GOT3 (cell line): ENCODE measurements around the gene PRRG2.
"Not testable (repeated sequence)": the region's sequence is repeated elsewhere in the genome, so short reads cannot be mapped to it uniquely, and the experiment has no call there.

Source experiments
- DNase-seq: peaks from one replicate; lab custom pipeline; 2025; ENCODE audit warnings: mixed read lengths; lab: John Stamatoyannopoulos, UW

The PRRG2 gene

GRCh38 chr19:49609499-49610092, 28.5 kb downstream of the PRRG2 start:
- no peak for DNase-seq

GRCh38 chr19:49613374-49613773, 32.3 kb downstream of the PRRG2 start:
- no peak for DNase-seq

- no peak for DNase-seq
These were observed 33.1 kb downstream of the PRRG2 start for GRCh38 chr19:49614096-49614833.

- no peak for DNase-seq
These were observed 34.7 kb downstream of the PRRG2 start for GRCh38 chr19:49615861-49616260.

DNA sequence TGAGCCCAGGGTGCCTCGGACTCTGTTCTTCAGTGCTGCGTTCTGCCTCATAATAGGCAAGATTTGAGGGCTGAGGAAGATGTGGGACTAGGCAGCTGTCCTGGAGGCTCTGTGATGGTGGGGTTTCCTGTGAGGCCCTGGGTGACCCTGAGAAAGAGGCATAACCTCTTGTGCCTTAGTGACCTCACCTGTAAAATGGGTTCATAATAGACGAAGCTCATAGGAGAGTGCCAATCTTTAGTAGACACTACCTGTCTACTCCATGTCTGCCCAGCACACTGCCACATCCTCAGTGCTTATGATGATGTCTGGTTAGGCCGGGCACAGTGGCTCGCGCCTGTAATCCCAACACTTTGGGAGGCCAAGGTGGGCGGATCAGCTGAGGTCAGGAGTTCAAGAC, 35.4 kb downstream of the PRRG2 start:
- no peak for DNase-seq

DNA sequence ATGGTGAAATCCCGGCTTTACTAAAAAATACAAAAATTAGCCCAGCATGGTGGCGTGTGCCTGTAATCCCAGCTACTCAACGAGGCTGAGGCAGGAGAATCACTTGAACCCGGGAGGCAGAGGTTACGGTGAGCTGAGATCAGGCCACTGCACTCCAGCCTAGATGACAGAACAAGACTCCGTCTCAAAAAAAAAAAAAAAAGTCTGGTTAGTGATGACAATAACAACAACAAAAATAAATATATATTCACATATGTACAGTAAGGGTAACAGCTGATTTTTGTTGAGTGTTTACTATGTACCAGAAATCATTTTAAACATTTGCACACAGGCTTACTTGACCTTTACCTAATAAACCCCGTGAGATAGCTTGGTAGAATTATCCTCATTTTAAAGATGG, 35.8 kb downstream of the PRRG2 start:
- no peak for DNase-seq

- DNase-seq: not testable (repeated sequence)
These were observed 36.7 kb downstream of the PRRG2 start for GRCh38 chr19:49617860-49618259.

- no peak for DNase-seq
These were observed 44.1 kb downstream of the PRRG2 start for GRCh38 chr19:49624967-49625910.

- DNase-seq: no peak
These were observed 45.1 kb downstream of the PRRG2 start for GRCh38 chr19:49626226-49626625.

- DNase-seq: no peak
These were observed 48.5 kb downstream of the PRRG2 start for GRCh38 chr19:49629659-49630058.

DNA sequence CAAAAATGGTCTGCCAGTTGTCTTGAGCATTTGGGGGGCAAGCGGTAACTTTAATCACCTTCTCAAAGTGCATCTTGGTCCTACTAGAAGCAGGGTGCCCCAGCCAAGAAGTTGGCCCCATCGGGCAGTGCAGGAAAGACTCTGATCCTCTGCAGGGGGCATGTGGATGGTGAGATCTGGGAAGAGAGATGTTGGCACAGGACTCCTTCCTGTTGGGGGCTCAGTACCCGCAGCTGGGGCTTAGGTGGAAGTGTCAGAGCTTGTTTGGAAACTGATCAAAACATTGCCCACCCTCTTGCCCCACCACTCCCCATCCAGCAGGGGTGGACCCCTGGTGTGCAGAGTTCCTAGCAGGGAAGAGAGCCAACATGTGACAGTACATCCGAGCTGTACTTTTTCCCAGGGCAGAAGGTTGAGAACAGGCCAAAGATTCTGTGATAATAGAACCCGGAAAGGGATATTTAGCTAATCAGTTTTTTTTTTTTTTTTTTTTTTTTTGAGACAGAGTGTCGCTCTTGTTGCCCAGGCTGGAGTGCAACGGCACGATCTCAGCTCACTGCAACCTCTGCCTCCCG, 50.0 kb downstream of the PRRG2 start:
- no peak for DNase-seq

GRCh38 chr19:49631610-49632192, 50.6 kb downstream of the PRRG2 start:
- DNase-seq: no peak

DNA sequence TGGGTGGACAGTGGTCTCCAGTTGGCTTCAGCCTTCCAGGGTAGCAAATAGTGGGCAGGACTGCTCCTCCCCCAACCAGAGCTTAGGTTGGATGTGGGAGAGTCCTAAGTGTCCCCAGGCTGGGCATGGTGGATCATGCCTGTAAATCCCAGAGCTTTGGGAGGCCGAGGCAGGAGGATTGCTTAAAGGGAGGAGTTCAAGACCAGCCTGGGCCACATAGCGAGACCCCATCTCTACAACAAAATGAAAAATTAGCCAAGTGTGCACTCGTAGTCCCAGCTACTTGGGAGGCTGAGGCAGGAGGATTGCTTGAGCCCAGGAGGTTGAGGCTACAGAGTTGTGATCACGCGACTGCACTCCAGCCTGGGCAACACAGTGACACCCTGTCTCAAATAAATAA, 51.5 kb downstream of the PRRG2 start:
- DNase-seq: no peak

DNA sequence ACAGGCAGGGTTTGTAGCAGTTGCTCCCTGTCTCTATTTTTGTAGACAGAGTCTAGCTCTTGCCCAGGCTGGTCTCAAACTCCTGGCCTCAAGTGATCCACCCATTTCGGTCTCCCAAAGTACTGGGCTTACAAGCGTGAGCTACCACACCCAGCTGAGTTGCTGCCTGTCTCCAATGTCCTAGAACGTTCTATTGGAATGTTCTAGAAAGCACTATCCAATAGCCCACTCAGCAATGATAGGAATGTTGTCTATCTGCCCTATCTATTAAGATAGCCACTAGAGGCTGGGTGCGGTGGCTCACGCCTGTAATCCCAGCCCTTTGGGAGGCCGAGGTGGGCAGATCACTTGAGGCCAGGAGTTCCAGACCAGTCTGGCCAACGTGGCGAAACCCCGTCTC, 52.2 kb downstream of the PRRG2 start:
- DNase-seq: not testable (repeated sequence)

DNA sequence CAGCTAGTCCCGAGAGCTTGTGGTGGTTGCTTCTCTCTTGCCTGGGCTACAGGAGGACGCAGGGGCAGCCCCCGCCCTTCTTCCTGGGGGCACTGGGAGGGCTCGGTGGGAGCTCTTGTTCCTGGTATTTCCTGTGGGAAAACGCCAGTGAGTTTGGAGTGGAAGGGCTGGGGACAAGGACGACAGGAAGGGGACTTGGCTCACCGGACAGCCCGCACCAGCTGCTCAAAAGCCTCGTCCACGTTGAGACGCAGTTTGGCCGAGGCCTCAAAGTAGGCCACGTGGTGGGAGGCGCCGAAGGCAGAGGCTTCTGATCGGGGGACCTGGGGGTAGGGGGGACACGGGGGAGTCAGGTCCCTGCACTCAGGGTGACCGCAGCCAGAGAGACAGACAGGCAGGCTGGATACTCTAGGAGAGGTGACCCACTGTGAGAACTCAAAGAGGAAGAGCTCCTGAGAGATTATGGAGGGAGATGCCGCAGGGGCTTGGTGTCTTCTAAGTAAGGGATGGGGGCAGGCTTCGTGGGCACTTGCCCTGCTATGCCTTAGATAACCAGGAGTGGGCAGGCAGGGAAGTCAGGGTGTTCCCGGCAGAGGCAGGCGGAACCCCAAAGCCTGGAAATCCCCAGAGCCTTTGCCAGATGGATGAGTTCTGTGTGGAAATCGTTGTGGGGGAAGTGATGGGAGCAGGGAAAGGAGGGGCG, 54.6 kb downstream of the PRRG2 start:
- no peak for DNase-seq

DNA sequence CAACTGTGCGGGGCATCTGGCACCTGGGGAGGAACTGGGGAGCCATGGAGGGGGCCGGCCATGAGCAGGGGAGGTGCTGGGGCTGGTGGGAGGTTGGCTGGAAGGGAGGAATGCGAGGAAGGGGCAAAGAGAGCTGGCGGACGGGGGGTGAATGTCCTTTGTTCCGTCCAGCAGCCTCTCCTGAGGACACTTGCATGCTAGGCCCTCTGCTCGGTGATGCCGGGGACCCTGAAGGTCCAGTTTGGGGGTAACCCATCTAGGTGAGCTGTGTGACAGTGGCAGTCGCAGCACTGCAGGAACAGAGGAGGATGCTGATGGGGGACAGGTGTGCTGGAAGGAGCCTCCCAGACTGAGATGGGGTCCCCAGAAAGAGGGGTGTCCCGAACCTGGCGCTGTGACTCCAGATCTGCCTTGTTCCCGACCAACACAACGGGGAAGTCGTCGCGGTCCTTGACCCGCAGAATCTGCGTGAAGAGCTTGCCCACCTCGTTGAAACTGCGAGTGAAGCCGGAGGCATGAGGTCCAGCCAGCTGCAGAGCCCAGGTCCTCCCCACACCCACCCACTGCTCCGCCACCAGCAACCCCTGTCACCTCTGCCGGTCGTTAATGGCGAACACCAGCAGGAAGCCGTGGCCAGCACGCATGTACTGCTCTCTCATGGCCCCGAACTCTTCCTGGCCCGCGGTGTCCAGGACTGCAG, 55.3 kb downstream of the PRRG2 start:
- DNase-seq: no peak

DNA sequence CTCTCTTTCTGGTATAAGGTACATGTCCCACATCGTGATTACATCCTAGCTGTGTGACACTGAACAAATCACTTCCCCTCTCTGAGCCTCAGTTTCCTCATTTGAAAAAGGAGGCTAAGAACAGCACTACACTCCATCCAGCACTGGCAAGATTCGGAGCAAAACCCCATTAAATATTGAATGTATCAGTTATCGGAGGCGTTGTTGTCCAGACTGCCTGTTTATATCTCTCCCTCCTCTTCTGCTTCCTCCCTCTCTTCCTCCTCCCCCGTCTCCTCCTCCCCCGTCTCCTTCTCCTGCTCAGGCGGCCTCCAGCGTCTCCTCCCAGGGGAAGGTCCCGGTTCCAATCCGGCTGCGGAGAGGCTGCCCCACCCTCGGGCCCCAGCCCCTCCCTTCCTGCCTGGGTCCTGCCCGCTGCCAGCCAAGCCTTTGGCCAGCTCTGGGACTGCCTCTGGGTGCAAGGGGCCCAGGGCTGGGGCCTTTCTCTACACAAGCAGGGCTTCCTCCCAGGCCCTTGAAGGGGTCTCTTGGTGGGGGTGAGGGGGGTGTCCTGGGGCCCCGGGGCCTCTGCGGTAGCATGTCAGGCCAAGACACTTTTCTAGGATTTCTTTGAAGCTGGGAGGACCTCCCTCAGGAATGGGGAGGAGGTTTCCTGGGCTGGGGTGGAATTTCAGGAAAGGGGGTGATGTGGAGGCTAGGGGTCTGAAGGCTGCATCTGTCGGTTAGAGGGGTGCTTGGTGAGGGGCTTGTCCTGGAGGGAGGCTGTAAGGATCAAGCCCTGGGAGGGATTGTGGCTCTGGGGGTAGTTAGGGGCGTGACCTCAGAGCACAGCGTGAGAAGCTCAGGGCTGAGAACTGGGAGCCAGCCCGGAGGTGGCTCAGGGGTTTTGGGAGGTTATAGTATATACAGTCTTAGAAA, 57.0 kb downstream of the PRRG2 start:
- DNase-seq: peak; percentile 42

- DNase-seq: no peak
These were observed 58.4 kb downstream of the PRRG2 start for GRCh38 chr19:49639401-49640112.
